Left lobe of liver (tissue), 2 donors: ENCODE results near the gene CALML4. TPM values are rescaled to one million over a fixed set of nuclear protein-coding genes. Genes with fewer than 3 reads are reported as not detected.
A peak's percentile ranks its signal among the peaks of the same experiment; 100 is the strongest.
"Not testable (repeated sequence)": the region's sequence is repeated elsewhere in the genome, so short reads cannot be mapped to it uniquely, and the experiment has no call there.

Experiments
- ATAC-seq: fragments of 200-7000 bp; cut with Tn5 transposase; one replicate; pipeline ENCODE4 v1.9.1; 2020; ENCODE audit warnings: mild to moderate bottlenecking, moderate library complexity
- DNase-seq: peaks from one replicate; pipeline ENCODE4 v3.0.0-alpha.2; 2020; ENCODE audit warnings: low spot score
- total RNA-seq: library from RNA; stranded (reverse); gene quantifications from one replicate; pipeline ENCODE4 v1.2.1, GENCODE V29; 2021
- donor health status: DM: no; HTN: no; CAD: no; lungs with moderate emphysema.
- donor health status: DM: no; HTN: yes; CAD: no.

The CALML4 gene
- total RNA-seq, 1 donor from 2014 or later = 6.8 TPM

- DNase-seq, ATAC-seq: not testable (repeated sequence)
Observed at GRCh38 chr15:68225442-68225841, 20.3 kb upstream of the CALML4 start.

GRCh38 chr15:68224546-68225250 is 19.6 kb upstream of the CALML4 start:
- peak; percentile 42 for DNase-seq
- no peak for ATAC-seq

- ATAC-seq (peak; percentile 72), DNase-seq (peak; percentile 61)
Observed at GRCh38 chr15:68224108-68224507, 19.0 kb upstream of the CALML4 start.

- DNase-seq = peak; percentile 35
- no peak for ATAC-seq
Observed at GRCh38 chr15:68223171-68223570, 18.0 kb upstream of the CALML4 start.

GRCh38 chr15:68222432-68222743 is 17.3 kb upstream of the CALML4 start:
- ATAC-seq, DNase-seq: not testable (repeated sequence)

GRCh38 chr15:68221530-68222431 is 16.6 kb upstream of the CALML4 start:
- DNase-seq = peak; percentile 32
- ATAC-seq = not testable (repeated sequence)

GRCh38 chr15:68220967-68221366 is 15.8 kb upstream of the CALML4 start:
- no peak for ATAC-seq
- peak; percentile 21 for DNase-seq

GRCh38 chr15:68220489-68220888 is 15.4 kb upstream of the CALML4 start:
- DNase-seq (no peak), ATAC-seq (no peak)

GRCh38 chr15:68218847-68219798 is 14.0 kb upstream of the CALML4 start:
- ATAC-seq (no peak), DNase-seq (peak; percentile 23)

GRCh38 chr15:68218331-68218730 is 13.2 kb upstream of the CALML4 start:
- no peak for ATAC-seq
- peak; percentile 11 for DNase-seq

GRCh38 chr15:68217341-68217740 is 12.2 kb upstream of the CALML4 start:
- DNase-seq (peak; percentile 15), ATAC-seq (no peak)

GRCh38 chr15:68214838-68215254 is 9.7 kb upstream of the CALML4 start:
- DNase-seq = peak; percentile 38
- peak; percentile 53 for ATAC-seq

- DNase-seq = peak; percentile 40
- no peak for ATAC-seq
Observed at GRCh38 chr15:68213991-68214837, 9.1 kb upstream of the CALML4 start.

GRCh38 chr15:68213491-68213845 is 8.3 kb upstream of the CALML4 start:
- ATAC-seq, DNase-seq: not testable (repeated sequence)

- ATAC-seq = no peak
- peak; percentile 40 for DNase-seq
Observed at GRCh38 chr15:68211656-68212320, 6.7 kb upstream of the CALML4 start.

- peak; percentile 61 for DNase-seq
- ATAC-seq = peak; percentile 72
Observed at GRCh38 chr15:68210821-68211655, 5.9 kb upstream of the CALML4 start.

GRCh38 chr15:68210409-68210756 is 5.3 kb upstream of the CALML4 start:
- ATAC-seq (no peak), DNase-seq (no peak)

GRCh38 chr15:68209735-68210408 is 4.7 kb upstream of the CALML4 start:
- ATAC-seq = no peak
- DNase-seq = no peak
